ENCODE results near the gene ENSA. TPM values are rescaled to one million over a fixed set of nuclear protein-coding genes. Genes with fewer than 3 reads are reported as not detected.

Gene ENSA
- total RNA-seq, 1 experiment from 2014 or later, result 254 TPM

- TF ChIP-seq E2F5 (CRISPR knock-in tag; IDR thresholded peaks at IDR 0.05) (no peak), AFF4 (CRISPR knock-in tag; IDR thresholded peaks at IDR 0.05; ENCODE audit: borderline replicate concordance) (no peak), GABPB1 (CRISPR knock-in tag; IDR thresholded peaks at IDR 0.05) (no peak), MLX (CRISPR knock-in tag; IDR thresholded peaks at IDR 0.05) (no peak), ATF3 (CRISPR knock-in tag; conservative IDR thresholded peaks at IDR 0.05) (no peak), JAZF1 (CRISPR knock-in tag; IDR thresholded peaks at IDR 0.05) (no peak), NFYB (CRISPR knock-in tag; conservative IDR thresholded peaks at IDR 0.05; ENCODE audit: low read depth) (no peak), ATF6 (CRISPR knock-in tag; IDR thresholded peaks at IDR 0.05) (no peak), CREB1 (CRISPR knock-in tag; IDR thresholded peaks at IDR 0.05) (no peak), ZNF121 (CRISPR knock-in tag; IDR thresholded peaks at IDR 0.05) (no peak), ARID4B (CRISPR knock-in tag; IDR thresholded peaks at IDR 0.05; ENCODE audit: borderline replicate concordance) (no peak)
Observed at GRCh38 chr1:150628766-150629114, 672 bp downstream of the ENSA start (continued).

GRCh38 chr1:150627826-150628410 lies 1.5 kb downstream of the ENSA start:
- Mint-ChIP-seq H3K27me3 (ENCODE audit: low read depth) (no peaks in the 10 kb centered on the region), H3K36me3 (peaks cover 52% of the 10 kb centered on the region), H3K27ac (peak overlapping the region; percentile 68), H3K4me1 (peaks cover 56% of the 10 kb centered on the region), H3K4me3 (no peak overlapping the region), H3K9me3 (no peaks in the 10 kb centered on the region)
- ATAC-seq, result no peak
- CTCF ChIA-PET, result interaction anchor here (0.7 to 2.0 kb wide), 5 partner anchors 23 to 185 kb away, joined by 3 to 6 read pairs (median 4); no protein-coding TSS in a partner anchor
- DNase-seq (ENCODE audit: low spot score), result no peak
- POLR2A ChIA-PET, result interaction anchor here (1.2 to 3.6 kb wide), 4 partner anchors 23 to 69 kb away, joined by 4 to 56 read pairs (median 10); partner anchors contain the start of genes GOLPH3L and MCL1
- no peak for TF ChIP-seq SP1 (CRISPR knock-in tag; conservative IDR thresholded peaks at IDR 0.05)
- no peak for TF ChIP-seq OVOL2 (CRISPR knock-in tag; IDR thresholded peaks at IDR 0.05; ENCODE audit: borderline replicate concordance)
- no peak for TF ChIP-seq JUN (CRISPR knock-in tag; IDR thresholded peaks at IDR 0.05)
- TF ChIP-seq TCF7 (CRISPR knock-in tag; IDR thresholded peaks at IDR 0.05; ENCODE audit: low read depth), result no peak
- TF ChIP-seq ZNF121 (CRISPR knock-in tag; IDR thresholded peaks at IDR 0.05), result no peak
- TF ChIP-seq IRF1 (CRISPR knock-in tag; IDR thresholded peaks at IDR 0.05), result no peak
- no peak for TF ChIP-seq GTF2I (CRISPR knock-in tag; conservative IDR thresholded peaks at IDR 0.05)
- TF ChIP-seq NFYB (CRISPR knock-in tag; conservative IDR thresholded peaks at IDR 0.05; ENCODE audit: low read depth), result no peak
- no peak for TF ChIP-seq TEAD1 (CRISPR knock-in tag; IDR thresholded peaks at IDR 0.05)
- no peak for TF ChIP-seq ZMAT4 (CRISPR knock-in tag; IDR thresholded peaks at IDR 0.05)
- no peak for TF ChIP-seq ZSCAN18 (CRISPR knock-in tag; IDR thresholded peaks at IDR 0.05)
- TF ChIP-seq MAX (CRISPR knock-in tag; IDR thresholded peaks at IDR 0.05), result no peak
- no peak for TF ChIP-seq GABPB1 (CRISPR knock-in tag; IDR thresholded peaks at IDR 0.05)

Measured in WTC11 (cell line).